HepG2 (cell line): ENCODE measurements around the gene DCAF8.

Source experiments
- EZH2 ChIP-seq: conservative IDR thresholded peaks from 2 replicates; pipeline ENCODE4 v1.6.1; 2012; ENCODE audit warnings: mild to moderate bottlenecking, low read depth, low read length, moderate library complexity
- ZC3H4 ChIP-seq: sonication (generic); formaldehyde crosslinking; IDR thresholded peaks from 2 replicates; pipeline ENCODE4 v1.4.0; 2020; ENCODE audit warnings: missing genetic modification reagents, borderline replicate concordance
- ZKSCAN1 ChIP-seq: fragments of 150-350 bp; IDR thresholded peaks from 2 replicates; pipeline ENCODE4 v1.6.1; 2014; ENCODE audit warnings: low read length
- ZNF232 ChIP-seq: sonication (generic); formaldehyde crosslinking; IDR thresholded peaks from 2 replicates; pipeline ENCODE4 v1.4.0; 2020; ENCODE audit warnings: missing genetic modification reagents, borderline replicate concordance
- ZSCAN29 ChIP-seq: sonication (generic); formaldehyde crosslinking; conservative IDR thresholded peaks from 2 replicates; pipeline ENCODE4 v1.4.0; 2020; ENCODE audit warnings: mild to moderate bottlenecking, missing genetic modification reagents
- TF ChIP-seq, protein P1 (sequence below): fragments of 450-650 bp; IDR thresholded peaks from 2 replicates; pipeline ENCODE4 v1.6.1; 2016

DNA sequence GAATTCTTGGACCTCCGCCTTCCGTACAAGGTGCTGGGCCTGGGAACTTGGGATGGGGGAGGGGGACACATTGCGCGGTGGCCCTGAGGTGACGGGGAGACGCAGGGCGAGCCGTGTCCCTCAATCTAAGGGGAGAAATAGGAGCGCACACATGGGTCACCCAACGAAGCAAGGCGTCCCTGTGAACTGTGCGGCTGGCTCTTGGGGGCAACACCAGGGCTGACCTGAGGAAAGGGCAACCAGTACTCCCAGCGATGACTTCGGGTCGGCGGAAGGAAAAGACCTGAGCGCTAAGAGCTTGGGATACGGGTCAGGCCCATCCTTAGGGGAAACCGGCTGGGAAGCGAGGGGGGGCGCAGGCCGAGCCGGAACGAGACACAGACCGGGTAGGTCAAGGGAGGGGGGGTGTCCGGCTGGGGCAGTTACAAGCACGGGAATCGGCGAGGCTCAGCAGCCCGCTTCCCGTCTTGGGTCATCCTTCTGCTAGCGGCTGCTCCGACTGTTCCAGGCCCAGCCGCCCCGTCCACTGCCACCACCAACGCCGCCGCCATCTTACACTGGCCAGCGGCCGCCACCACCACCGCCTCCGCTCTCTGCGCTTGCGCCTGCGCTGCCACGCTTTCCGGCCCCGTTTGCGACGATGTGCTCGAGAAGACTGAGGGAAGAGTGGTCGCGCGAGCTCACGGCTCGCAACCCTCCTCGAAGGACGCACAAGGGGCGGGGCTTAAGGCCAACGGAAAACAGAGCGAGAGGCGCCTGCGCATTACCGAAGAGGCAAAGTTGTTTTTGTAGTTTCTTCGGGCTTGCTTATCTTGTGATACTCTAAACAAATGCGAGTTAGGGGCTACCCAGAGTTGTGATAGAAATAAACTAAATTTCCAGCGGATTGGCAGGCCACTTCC is at the start of gene DCAF8:
- TF ChIP-seq EZH2 (no peak), ZC3H4 (CRISPR knock-in tag) (peak; percentile 60; the same call in 1 of the 2 replicates), ZNF232 (CRISPR knock-in tag) (no peak), ZSCAN29 (CRISPR knock-in tag) (peak; percentile 51; the same call in 1 of the 2 replicates), ZKSCAN1 (0 out of 2 replicates have a peak, but pooled peaks have one; percentile 19)
- TF ChIP-seq, protein P1, sequence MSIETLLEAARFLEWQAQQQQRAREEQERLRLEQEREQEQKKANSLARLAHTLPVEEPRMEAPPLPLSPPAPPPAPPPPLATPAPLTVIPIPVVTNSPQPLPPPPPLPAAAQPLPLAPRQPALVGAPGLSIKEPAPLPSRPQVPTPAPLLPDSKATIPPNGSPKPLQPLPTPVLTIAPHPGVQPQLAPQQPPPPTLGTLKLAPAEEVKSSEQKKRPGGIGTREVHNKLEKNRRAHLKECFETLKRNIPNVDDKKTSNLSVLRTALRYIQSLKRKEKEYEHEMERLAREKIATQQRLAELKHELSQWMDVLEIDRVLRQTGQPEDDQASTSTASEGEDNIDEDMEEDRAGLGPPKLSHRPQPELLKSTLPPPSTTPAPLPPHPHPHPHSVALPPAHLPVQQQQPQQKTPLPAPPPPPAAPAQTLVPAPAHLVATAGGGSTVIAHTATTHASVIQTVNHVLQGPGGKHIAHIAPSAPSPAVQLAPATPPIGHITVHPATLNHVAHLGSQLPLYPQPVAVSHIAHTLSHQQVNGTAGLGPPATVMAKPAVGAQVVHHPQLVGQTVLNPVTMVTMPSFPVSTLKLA, result peak; percentile 24; the same call in 1 of the 2 replicates
